ENCODE data around the gene LRRC72.
"Not testable (repeated sequence)": the region's sequence is repeated elsewhere in the genome, so short reads cannot be mapped to it uniquely, and the experiment has no call there.

LRRC72 gene

DNA sequence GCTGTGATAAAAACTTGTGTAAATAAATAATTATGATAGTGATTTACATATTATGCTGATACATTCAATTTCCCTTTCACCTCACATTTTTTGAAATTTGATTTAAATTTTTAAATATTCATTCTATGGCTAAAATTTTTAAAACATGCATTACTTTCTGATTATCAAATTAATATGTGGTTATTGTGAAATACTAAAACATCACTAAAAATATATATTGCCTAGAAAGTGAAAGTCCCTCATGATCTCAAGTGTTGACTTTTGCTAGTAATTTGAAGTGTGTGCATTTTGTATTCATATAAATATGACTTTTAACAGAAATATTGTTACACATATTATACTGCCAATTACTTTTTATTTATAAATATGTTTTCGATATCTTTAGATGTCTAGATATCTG lies 3.1 kb downstream of the LRRC72 start:
- DNase-seq, result no peak

DNA sequence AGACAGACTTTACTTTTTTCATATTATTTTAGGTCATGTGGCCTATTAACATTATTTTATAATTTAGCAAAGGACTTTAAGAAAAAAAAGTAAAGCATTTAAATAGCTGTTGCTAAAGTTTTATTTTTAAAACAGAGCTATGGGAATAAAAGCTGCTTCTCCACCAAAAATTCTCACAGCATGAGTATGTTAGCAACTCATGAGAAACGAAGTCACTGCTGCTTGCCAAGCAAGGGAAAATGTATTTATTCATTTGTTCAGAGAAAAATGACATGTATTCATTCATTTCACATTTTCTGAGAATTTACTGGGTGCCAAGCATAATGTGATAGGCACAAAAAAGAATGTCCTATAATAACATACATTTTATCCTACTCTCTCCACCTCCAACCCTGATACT lies 5.1 kb downstream of the LRRC72 start:
- no peak for DNase-seq

DNA sequence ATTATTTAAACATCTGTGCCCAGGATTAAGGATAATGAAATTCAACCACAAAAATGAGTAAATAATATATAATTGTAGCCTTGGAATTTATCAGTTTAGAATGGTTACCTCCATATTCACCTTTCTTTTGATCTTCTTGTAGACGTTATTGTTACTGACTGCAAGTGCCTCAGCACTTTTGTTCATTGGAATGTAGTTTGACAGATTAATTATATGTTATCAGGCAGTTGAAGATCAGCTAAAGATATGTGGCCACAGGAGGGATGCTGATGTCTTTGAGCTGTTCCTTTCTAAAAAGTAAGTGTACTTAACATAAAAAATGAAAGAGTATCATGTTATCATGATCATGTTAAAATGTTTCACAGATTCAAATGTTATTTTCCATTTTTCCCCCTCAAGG lies 5.6 kb downstream of the LRRC72 start:
- no peak for DNase-seq

DNA sequence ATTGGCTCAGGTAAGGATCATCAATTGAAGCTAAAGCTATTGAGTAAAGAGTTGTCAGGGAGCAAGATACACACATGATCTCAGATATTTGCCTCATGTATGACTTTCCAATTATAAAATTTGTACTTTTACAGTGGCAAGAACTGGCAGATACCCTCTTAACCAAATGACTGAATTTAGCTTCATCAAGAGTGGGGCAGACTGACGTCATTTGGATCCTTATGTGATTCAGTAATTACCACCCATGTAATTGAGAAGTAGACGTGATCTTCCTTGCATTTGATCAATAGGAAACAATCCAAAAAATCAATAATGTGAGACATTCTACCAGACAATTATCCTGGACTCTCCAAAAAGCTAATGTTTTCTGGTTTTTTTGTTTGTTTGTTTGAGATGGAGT lies 8.9 kb downstream of the LRRC72 start:
- no peak for DNase-seq

DNA sequence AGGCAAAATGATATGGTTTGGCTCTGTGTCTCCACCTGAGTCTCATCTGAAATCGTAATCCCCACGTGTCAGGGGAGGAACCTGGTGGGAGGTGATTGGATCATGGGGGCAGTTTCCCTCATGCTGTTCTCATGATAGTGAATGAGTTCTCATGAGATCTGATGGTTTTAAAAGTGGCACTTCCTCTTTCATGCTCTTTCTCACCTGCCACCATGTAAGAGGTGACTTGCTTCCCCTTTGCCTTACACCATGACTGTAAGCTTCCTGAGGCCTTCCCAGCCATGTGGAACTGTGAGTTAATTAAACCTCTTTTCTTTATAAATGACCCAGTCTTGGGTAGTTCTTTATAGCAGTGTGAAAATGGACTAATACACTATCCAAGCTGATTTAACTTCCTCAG lies 13.9 kb downstream of the LRRC72 start:
- not testable (repeated sequence) for DNase-seq

DNA sequence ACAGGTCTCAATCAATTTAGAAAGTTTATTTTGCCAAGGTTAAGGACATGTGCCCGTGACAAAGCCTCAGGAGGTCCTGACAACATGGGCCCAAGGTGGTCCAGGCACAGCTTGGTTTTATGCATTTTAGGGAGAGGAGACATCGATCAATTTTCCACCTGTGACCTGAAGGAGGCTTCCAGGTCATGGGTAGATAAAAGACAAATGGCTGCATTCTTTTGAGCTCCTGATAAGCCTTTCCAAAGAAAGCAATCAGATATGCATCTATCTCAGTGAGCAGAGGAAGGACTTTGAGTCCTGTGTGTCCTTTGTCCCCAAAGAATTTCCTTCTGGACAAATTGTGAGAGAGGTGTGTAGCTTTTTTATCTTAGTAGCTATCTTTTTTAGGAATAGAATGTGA lies 15.8 kb downstream of the LRRC72 start:
- no peak for DNase-seq

DNA sequence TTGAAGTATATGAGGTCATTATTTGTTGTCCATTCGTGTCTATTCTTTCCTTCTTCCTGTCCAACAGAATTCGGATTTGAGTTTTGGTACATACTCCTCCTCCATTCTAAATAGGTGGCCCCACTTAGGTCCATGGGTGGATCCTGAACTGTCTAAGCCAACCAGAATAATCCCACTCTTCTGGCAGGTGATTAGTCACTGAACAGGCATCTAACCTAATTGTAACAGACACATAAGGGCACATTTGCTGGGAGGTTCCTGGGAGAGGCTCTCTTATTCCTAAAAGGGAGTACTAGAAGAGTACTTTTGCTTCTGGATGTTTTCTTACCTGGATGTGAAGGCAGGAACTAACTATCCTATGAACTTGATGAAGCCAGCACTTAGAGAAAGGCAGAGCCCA lies 16.8 kb downstream of the LRRC72 start:
- DNase-seq, result no peak

DNA sequence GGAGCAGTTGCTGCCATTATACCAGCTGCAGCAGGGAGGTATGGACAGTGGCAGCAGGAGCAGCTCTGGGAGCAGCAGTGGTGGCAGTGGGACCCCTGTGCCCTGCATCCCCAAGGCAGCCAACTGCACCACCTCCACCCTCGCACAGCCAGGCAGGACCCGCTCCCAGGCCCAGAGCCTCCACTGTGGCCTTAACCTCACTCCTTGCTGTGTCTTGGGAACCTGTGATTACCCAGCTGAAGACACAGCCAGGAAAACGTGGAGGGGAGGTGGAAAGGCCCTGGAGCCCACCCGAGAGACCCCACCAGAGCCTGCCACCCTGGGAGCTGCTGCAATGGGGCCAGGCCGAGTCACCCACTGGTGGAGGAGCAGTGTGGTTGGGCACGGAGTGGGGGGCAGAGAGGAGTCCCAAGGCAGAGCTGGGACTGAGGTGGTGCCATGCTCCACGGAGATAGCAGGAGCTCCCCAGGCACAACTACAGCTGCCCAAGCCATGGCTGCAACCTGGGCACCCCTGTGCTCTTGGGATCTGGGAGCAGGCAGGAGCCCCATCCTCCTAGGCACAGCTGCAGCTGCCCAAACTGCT lies 20.4 kb downstream of the LRRC72 start:
- DNase-seq, result no peak

DNA sequence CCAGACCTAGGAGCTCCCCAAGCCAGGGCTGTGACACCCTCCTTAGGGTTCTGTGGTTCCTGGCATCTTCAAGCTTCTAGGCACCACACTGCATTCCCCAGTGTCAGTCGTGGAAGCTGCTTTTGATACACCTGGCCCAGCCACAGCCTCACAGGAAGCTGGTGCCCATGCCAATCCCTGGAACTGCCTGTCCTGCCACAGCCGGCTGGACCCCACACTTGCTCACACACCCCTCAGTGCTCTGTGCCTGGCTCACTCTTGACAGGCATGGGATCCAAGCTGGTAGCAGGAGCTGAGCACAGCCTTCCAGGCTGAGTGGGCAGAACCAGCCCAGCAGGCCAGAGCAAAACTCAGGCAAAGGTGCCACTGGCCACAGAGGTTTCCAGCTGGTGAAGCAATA lies 21.8 kb downstream of the LRRC72 start:
- no peak for DNase-seq

DNA sequence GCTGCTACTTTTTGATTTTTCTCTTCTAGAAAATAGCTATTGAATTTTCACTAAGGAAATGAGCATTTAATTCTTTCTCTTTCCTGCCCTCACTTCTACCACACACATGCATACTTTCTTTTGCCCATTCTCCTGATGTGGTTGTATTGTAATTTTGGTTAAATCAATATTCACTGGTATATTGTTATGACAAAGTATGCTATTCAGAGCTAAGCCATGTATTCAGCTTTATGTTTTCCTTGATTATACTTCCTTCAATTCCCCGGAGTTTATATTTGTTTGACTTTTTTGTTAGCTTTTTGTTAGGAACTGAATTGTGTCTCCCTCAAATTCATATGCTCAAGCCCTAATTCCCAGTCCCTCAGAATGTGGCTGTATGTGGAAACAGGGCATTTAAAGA lies 24.0 kb downstream of the LRRC72 start:
- no peak for DNase-seq

DNA sequence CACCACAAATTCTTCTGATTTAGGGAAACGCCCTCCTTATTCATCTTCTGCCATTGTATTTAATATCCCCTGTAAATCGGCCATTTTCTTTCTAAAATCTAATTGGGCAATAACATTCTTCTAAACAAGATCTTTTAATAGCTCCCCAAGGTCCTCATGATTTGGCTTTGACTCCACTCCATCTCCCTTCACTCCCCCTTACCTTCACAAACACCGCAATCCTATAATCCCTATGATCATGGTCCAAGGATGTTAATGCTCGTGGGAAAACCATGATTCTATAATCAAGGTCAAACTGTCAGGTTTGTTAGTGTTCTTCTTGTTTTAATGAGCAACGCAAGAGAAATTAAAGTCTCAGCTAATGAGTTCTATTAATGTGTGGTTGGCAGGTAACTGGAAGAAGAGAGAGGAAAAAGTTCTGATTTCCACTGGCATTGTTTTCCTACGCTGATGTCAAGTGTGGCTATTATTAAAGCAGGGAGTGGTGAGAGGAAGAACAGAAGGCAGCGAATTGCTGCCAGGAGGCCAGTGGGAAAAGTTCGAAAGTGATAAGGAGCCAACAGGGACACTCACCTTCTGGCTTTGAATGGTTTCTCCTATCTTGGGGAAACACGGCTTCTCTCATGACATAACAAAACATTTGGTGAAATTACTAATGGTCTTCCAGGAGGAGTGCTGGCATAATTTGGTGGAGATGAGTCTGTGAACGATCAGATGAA lies 28.1 kb downstream of the LRRC72 start:
- DNase-seq, result no peak

DNA sequence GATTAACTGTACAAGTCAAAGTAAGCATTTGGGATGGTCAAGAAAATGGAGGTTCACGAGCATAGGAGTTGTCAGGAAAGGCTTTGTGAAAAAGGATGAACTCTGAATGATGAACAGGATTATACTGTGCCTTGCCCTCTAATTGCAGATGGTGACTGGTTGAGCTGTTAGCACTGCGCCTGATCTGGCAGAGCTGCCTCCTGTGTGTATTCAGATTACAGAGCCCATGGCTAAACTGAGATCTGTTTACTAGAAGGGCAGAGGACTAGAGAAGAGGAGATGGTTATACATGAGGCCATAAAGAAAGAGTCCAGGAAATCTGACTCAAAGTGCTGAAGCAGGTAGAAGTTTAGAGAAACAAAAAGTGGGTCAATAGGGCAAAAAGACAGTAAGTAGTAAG lies 29.7 kb downstream of the LRRC72 start:
- no peak for DNase-seq

DNA sequence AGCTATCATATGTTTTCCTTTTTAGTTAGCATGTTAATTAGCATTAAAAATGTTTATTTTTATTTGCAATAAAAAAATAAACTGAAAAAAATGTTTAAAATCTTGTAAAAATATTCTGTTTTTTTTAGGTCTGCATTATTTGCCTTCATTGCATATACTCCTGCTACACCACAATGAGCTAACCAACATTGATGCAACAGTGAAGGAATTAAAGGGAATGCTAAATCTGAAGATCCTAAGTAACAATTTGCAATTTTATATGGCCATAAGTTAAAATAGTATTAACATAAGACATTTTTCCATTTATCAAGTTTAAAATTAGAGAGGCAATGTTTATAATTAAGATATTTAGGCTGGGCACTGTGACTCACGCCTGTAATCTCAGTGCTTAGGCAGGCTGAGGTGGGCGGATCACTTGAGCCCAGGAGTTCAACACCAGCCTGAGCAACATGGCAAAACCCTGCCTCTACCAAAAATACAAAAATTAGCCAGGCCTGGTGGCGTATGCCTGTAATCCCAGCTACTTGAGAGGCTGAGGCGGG lies 32.2 kb downstream of the LRRC72 start:
- no peak for DNase-seq

DNA sequence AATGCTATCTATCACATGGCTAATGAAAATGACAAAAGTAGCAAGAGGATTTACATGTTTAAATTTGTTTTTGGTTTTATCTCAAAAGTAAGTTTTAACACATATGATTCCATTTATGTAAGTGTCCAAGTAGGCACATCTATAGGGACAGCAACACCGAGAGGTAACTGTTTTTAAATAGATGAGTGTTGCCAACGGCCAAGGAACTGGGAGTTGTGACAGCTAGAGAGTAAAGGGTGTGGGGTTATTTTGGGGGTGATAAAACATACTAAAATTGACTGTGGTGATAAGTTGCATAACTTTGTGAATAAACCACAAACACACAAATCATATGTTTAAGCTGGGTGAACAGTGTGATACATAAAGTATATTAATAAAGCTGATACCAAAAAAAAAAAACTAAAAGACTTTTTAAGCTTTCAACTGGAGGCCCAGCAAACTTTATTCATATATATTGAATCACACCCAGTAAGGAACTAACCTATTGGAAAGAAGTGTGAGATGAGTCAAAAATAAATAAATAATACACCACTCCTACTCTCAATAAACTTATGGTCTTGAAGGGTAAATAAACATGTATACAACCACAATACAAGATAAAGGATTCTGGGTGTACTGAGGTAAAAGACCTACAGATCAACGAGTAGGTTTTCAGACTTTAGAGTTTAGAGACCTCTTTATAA lies 33.0 kb downstream of the LRRC72 start:
- DNase-seq, result no peak

DNA sequence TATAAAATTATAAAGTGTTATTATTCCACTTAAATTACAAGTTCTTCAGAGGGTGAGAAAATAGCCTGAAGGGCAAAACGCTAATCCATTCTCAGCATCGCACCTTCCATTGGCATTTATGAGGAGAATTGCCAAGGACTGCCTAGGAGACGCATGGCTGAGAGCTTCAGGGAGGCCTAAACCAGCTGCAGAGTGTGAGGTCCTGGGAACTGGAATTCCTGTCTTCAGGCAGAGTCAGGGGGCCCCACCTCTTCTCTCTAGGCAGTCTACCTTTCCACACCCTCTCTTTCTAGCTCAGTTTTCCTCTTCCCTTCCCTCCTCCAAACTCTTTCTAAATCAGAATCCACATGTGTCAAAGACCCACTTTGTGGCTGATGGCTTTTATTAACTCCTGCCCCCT lies 35.3 kb downstream of the LRRC72 start:
- DNase-seq, result no peak

DNA sequence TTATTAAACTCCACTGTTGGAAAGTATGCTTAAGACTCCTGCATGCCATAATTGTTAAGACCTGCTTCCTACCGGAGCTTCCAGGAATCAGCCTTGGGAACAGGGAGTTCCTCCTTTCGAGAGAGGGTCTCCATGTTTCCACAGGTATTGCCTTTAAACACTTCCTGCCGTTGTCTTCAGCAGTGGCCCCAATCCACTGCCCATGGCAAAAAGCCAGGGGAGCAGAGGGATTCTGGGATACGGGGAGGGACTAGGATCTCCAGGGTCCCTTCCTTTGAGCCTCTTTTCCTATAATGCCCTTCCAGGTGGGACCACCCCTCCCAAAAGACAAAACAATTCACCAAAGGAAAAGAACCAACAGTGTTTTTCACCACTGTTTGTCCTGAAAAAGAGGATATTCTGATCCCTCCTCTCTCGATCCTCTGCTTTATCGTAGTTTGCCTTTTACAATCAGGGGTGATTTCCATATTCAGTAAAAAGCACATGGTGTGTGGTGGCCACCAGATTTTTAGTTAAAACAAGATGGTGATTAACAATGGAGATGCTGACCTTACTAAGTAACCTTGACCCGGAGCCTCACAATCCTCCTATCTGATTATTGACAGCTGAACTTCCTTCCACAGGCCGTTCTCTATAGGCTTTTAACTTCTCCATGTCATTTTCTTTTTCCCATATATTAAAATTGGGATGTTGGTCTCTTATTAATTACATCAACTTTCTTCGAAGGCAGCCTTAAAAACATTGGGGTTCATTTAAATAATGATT lies 36.0 kb downstream of the LRRC72 start:
- no peak for DNase-seq

DNA sequence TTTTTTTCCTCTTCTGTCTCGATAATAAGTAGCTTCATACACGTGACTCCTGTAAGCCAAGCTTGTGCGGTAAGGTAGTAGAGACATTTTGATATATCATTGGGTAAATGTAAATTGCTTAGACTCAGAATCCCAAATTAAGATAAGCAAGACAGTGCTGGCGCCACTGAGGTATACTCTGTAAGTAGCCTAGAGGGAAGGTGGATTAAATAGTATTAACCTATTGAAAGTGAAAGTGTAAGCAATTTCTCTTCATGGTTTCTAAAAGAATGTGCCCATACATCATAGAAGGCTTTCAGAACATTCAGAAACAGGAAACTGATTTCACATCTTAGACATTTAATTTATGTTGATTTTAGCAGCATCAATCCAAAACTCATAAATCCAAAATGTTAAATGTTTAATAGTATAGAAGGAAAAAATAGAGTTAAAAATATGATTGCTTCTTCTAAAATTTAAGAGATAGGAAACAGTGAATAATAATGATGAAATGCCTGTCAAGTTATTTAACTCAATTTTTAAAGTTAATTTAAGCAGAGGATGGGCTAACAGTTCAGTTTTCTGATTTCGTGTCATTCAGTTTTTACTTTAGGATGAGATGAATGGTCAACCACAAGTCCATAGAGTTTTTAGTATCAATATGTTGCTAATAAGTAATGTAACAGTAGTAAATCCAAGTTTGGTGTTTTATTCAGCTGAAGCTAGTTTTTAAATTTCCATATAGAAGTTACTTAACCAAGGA lies 36.8 kb downstream of the LRRC72 start:
- DNase-seq, result no peak

DNA sequence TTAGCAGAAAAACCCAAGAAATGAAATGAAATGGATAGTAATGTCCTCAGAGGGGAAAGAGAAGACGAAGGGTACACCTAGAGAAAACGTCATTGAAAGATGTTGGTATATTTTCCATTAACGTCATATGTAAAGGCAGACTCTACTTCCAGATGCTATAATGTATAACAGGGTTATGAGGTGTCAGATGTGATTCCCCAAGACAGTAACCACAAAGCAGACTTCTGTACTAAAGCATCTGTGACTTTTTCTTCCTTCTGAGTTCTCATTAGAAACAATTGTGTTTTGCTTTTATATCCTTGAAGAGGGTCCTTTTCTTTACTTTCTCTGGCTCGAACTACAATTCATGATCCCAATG lies 37.4 kb downstream of the LRRC72 start:
- peak; percentile 19 for DNase-seq

DNA sequence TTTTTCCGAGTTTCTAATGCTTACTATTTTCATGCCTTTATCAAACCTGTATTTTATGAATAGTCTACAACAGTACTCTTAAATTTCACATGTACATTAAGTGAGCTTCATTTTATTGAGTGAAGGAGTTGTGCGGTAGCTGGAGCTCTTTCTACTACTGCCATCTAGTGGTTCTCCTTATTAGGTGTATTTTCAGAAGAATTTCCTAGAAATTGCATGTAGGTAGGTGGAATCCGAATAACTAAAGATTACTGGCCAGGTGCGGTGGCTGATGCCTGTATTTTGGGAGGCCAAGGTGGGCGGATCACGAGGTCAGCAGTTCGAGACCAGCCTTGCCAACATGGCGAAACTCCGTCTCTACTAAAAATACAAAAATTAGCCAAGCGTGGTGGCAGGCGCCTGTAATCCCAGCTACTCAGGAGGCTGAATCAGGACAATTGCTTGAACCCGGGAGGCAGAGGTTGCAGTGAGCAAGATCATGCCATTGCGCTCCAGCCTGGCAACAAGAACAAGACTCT lies 38.3 kb downstream of the LRRC72 start:
- peak; percentile 45 for DNase-seq

DNA sequence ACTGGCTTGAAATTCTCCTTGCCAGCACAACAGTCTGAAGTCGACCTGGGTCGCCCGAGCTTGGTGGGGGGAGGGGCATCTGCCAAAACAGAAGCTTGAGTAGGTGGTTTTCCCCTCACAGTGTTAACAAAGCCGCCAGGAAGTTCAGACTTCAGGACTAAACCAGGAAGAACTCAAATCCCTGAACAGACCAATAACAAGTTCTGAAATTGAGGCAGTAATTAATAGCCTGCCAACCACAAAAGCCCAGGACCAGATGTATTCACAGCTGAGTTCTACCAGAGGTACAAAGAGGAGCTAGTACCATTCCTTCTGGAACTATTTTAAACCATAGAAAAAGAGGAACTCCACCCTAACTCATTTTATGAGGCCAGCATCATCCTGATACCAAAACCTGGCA lies 45.3 kb downstream of the LRRC72 start:
- peak; percentile 17 for DNase-seq

DNA sequence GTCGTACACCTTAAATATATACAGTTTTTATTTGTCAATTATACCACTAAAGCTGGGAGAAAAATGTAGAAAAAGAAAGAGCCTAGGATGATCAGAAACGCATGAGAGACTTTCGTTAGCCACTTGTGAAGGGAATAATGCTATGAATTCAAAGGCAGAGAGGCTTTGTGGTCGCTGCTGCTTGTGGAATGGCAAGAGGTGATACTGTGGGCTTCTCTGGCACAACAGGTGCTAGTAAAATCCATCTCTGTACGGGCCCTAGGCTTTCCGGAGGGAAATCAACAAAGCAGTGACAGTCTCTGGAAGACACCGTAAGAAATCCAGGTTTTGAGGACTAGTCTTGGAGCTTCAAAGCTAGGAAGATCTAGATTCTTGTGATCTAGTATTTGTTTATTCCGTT lies 52.6 kb downstream of the LRRC72 start:
- no peak for DNase-seq

DNA sequence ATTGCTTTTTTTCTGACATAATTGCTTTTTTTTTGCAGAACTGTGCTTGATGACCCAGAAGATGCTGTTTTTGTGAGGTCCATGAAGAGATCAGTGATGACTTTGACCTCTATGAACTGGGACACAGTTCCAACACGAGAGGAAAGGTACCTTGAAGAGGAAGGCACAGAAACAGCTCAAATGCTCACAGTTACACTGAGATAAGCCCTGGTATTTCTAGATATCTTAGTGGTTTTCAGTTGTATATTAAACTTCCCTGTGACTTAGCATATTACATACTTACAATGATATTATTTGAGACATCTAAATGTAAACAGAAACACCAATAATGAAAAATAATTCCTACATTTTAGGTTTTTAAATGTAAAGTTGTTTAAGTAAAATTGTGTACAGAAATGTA lies 54.7 kb downstream of the LRRC72 start:
- DNase-seq, result no peak
